ENCODE measurements around the gene SCAI.

DNA sequence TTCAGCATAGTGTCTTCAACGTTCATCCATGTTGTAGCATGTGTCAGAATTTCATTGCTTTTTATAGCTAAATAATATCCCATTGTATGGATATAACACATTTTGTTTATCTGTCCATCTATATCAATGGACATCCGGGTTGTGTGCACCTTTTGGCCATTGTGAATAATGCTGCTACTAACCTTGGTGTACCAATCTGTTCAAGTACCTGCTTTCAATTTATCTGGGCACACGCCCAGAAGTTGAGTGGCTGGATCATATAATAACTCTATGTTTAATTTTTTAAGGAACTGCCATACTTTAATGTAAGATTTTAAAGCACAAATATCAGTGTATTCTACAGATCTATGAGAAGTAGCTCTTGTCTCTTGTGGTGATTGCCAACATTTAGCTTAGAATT, 43.5 kb downstream of the SCAI start:
- no peak for TF ChIP-seq SIN3A (IDR thresholded peaks at IDR 0.05; ENCODE audit: borderline replicate concordance, insufficient read depth, low read length)
- TF ChIP-seq POLR2AphosphoS5 (IDR thresholded peaks at IDR 0.05; ENCODE audit: low read depth, low read length), result no peak
- TF ChIP-seq TAF1 (IDR thresholded peaks at IDR 0.05; ENCODE audit: borderline replicate concordance, insufficient read depth, low read length), result no peak
- TF ChIP-seq, protein P1, sequence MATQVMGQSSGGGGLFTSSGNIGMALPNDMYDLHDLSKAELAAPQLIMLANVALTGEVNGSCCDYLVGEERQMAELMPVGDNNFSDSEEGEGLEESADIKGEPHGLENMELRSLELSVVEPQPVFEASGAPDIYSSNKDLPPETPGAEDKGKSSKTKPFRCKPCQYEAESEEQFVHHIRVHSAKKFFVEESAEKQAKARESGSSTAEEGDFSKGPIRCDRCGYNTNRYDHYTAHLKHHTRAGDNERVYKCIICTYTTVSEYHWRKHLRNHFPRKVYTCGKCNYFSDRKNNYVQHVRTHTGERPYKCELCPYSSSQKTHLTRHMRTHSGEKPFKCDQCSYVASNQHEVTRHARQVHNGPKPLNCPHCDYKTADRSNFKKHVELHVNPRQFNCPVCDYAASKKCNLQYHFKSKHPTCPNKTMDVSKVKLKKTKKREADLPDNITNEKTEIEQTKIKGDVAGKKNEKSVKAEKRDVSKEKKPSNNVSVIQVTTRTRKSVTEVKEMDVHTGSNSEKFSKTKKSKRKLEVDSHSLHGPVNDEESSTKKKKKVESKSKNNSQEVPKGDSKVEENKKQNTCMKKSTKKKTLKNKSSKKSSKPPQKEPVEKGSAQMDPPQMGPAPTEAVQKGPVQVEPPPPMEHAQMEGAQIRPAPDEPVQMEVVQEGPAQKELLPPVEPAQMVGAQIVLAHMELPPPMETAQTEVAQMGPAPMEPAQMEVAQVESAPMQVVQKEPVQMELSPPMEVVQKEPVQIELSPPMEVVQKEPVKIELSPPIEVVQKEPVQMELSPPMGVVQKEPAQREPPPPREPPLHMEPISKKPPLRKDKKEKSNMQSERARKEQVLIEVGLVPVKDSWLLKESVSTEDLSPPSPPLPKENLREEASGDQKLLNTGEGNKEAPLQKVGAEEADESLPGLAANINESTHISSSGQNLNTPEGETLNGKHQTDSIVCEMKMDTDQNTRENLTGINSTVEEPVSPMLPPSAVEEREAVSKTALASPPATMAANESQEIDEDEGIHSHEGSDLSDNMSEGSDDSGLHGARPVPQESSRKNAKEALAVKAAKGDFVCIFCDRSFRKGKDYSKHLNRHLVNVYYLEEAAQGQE (IDR thresholded peaks at IDR 0.05; ENCODE audit: insufficient read depth in 1 of 2, low read depth in 2 of 2, low read length in 2 of 2), result no peak
